Measurements from ENCODE around the gene GNL3L.
"Not testable (repeated sequence)": the region's sequence is repeated elsewhere in the genome, so short reads cannot be mapped to it uniquely, and the experiment has no call there.

Gene GNL3L, protein sequence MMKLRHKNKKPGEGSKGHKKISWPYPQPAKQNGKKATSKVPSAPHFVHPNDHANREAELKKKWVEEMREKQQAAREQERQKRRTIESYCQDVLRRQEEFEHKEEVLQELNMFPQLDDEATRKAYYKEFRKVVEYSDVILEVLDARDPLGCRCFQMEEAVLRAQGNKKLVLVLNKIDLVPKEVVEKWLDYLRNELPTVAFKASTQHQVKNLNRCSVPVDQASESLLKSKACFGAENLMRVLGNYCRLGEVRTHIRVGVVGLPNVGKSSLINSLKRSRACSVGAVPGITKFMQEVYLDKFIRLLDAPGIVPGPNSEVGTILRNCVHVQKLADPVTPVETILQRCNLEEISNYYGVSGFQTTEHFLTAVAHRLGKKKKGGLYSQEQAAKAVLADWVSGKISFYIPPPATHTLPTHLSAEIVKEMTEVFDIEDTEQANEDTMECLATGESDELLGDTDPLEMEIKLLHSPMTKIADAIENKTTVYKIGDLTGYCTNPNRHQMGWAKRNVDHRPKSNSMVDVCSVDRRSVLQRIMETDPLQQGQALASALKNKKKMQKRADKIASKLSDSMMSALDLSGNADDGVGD

DNA sequence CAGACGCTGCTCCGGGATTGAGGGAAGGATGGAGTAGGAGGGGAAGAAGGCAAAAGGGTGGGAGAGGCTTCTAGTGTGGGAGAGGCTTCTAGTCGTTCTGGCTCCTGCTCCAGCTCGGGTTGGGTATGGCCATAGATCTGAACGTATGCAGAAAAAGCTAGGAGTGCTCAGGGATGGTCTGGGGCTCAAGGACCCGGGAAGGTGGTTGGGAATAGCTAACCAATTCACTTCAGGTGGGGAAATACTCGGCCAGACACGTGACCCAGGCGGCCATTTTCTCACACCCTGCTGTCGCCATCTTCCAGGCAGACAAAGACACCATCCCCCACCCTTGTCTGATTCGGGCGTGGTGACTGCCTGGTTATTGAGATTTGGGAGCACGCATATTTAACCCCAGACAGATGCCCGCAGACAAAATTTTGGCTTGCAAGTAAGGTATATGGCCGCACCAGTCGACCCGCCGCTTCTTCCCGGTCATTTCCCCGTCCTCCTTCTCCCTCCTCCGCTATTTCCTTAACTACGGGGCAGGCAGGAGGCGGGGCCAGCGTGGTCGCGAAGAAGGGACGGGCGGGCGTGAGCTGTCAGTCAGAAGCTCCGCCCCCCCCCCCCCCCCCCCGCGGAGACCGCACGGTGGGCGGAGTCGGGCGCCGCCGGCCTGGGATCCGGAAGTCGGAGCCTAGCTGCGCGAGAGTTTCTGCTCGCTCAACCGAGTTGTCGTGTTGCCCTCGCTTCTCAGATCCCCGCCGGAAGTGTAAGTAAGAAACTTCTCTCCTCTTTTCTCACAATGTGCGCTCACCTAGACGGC lies at the start of gene GNL3L:
Gene GNL3L, plus strand, starts transcription at position 668 of the 805 bp plus-strand sequence. CDS start 2,348 bp downstream, outside the sequence.
- Mint-ChIP-seq H3K9me3 (peaks cover 9 to 11% of the 10 kb centered on the region in 2 donors), H3K27ac (peak within 1 kb of the TSS; percentile 97 to 98), H3K4me3 (peak within 1 kb of the TSS; percentile 89), H3K27me3 (no peaks in the 10 kb centered on the region), H3K4me1 (peaks cover 30% of the 10 kb centered on the region)
- peak; percentile 93 for ATAC-seq
- DNase-seq = peak; percentile 68 to 82

DNA sequence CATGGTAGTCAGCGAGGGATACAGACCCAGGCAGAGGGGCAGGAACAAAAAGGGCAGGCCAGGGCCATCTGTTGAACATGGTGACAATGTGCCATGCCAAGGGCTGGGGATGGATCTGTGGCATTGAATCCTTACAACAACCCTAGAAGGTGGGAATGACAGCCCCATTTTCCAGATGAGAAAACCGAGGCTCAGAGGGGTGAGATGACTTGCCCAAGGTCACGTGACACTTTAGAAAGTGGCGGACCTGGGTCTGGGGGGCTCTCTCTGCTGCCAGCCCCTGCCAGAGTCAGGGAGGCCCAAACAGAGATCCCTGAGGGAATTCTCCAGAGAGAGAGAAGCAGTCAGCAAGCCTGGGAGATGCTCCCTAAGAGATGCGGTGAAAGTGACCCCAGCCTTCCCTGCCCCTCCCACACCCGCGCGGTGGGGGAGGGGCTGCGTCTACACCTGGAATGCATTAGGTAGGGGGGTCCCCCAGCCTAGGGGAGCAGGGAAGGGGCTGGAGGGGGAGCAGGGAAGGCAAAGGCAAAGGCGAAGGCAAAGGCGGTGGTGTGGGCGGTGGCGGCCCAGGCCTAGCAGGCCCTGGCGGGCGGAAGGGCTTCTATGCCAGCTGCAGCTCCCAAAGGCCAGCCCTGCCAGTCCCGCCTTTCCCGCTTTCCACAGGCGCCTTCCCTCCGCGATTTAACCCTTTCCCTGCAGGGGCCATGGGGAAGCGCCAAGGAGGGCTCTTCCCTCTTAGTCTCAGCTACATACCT lies 47.0 kb upstream of the GNL3L start:
- ATAC-seq = no peak
- no peak for DNase-seq

DNA sequence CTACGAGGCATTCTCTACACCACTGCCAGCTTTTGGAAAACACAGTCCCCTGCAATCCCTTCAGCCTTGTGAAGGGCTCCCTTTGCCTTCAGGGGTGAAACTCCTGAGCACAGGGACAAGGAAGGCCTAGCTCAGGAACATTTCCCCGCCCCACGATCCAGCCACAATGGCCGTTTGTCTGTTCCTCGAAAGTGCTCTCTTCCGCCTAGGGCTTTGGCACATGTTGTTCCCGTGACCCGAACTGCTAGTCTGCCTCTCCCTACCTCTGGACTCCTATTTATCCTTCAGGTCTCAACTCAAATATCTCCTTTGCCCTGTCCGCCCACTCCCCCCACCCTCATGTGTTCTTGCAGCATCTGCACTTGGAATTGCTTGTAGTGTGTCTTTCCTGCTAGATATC lies 46.1 kb upstream of the GNL3L start:
- ATAC-seq = no peak
- no peaks in the 10 kb centered on the region for H3K4me1 Mint-ChIP-seq
- H3K27ac Mint-ChIP-seq = no peak overlapping the region
- H3K9me3 Mint-ChIP-seq = no peaks in the 10 kb centered on the region
- H3K27me3 Mint-ChIP-seq = no peaks in the 10 kb centered on the region
- H3K4me3 Mint-ChIP-seq = no peak overlapping the region
- DNase-seq = no peak

More for the DNA sequence above, 47.0 kb upstream of the GNL3L start:
- no peaks in the 10 kb centered on the region for H3K4me1 Mint-ChIP-seq
- no peak overlapping the region for H3K27ac Mint-ChIP-seq
- H3K4me3 Mint-ChIP-seq = no peak overlapping the region
- H3K9me3 Mint-ChIP-seq = no peaks in the 10 kb centered on the region
- no peaks in the 10 kb centered on the region for H3K27me3 Mint-ChIP-seq

DNA sequence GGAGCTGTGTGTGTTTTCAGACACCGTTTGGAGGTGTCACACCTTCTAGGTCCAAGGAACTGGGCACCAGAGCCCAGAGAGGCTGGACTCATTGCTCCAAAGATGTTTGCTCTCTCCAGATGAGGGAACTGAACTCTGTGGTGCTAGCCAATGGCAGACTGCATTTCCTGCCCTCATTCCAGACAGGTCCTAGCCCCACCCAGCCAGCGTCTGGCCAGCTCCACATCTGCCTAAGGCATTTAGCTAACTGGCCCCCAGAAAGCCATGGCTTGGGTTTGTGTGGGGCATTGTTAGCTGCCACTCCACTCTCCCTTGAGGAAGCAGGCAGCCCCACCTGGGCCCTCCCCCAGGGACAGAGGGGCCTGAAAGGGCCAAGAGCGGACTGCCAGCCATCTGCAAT lies 45.4 kb upstream of the GNL3L start:
- Mint-ChIP-seq H3K9me3 (no peaks in the 10 kb centered on the region), H3K27ac (no peak overlapping the region), H3K27me3 (no peaks in the 10 kb centered on the region), H3K4me1 (no peaks in the 10 kb centered on the region), H3K4me3 (no peak overlapping the region)
- DNase-seq (no peak), ATAC-seq (no peak)

DNA sequence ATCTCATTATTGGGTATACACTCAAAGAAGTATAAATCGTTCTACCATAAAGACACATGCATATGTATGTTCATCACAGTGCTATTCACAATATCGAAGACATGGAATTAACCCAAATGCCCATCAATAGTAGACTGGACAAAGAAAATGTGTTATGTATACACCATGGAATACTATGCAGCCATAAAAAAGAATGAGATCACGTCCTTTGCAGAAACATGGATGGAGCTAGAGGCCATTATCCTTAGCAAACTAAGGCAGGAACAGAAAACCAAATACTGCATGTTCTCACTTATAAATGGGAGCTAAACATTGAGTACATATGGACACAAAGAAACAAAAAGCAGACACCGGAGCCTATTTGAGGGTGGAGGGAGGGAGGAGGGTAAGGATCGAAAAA lies 40.2 kb upstream of the GNL3L start:
- DNase-seq, H3K9me3 Mint-ChIP-seq, H3K27ac Mint-ChIP-seq, ATAC-seq, H3K4me3 Mint-ChIP-seq, H3K4me1 Mint-ChIP-seq: not testable (repeated sequence)
- peaks cover 15% of the 10 kb centered on the region for H3K27me3 Mint-ChIP-seq

DNA sequence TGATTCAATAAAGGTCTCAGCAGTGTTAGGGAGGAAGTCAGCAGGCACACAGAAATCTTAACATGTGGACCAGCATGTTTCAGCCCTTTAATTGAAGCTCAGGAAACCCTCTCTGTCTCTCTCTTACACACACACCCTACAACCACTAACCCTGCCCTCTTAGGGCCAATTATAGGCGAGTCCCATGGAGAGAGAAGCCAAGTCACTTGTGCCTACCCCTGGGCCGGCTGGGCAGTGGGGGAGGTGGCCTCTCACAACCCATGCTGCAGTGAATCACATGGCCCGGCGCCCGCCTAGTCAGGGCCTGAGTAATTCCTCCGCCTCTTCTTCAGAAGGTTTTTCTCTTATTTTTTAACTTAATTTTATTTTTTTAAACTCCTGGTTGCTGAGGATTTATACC lies 37.7 kb upstream of the GNL3L start:
- DNase-seq (no peak), ATAC-seq (no peak)
- H3K9me3 Mint-ChIP-seq = no peaks in the 10 kb centered on the region
- H3K4me3 Mint-ChIP-seq = no peak overlapping the region
- peaks cover 29% of the 10 kb centered on the region for H3K27me3 Mint-ChIP-seq
- peaks cover 9% of the 10 kb centered on the region for H3K4me1 Mint-ChIP-seq
- no peak overlapping the region for H3K27ac Mint-ChIP-seq

DNA sequence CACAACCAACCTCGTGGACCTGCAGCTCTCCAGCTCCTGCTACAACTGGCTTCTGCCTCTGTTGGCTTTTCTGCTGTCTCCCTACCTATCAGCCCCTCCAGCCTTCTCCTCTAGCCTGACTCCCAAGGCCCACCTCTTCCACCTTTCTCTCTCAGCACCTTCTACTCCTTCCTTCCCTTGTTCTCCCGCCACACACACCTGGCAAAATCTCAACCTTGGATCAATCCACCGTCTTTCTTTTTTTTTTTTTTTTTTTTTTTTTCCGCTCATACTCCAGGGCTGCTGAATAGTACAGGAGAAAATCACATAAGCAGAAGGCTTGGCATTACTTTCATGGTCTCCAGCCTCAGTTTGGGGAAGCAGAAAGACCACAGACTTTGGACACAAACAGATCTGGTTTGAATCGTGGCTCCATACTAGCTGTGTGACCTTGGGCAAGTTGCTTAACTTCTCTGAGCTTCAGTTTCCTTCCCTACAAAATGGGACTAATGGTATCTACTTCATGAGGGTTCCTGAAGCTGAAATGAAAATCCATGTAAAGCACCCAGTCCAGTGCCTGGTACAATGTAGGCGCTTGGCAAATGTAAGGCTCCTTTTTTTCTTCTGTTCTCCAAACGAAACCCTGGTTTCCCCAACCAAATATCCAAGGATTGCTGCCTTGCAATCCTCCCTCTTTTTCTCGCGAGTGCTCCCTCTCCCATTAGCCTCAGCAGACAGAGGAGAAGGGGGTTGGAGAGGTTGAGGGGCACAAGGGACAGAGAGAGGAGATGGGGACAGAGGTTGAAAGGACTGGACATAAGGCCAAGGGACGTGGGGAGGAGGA lies 35.6 kb upstream of the GNL3L start:
- Mint-ChIP-seq H3K27me3 (peaks cover 39% of the 10 kb centered on the region), H3K4me3 (peak overlapping the region; percentile 33 to 68), H3K27ac (peak overlapping the region in 1 of 2 donors; percentile 58)

DNA sequence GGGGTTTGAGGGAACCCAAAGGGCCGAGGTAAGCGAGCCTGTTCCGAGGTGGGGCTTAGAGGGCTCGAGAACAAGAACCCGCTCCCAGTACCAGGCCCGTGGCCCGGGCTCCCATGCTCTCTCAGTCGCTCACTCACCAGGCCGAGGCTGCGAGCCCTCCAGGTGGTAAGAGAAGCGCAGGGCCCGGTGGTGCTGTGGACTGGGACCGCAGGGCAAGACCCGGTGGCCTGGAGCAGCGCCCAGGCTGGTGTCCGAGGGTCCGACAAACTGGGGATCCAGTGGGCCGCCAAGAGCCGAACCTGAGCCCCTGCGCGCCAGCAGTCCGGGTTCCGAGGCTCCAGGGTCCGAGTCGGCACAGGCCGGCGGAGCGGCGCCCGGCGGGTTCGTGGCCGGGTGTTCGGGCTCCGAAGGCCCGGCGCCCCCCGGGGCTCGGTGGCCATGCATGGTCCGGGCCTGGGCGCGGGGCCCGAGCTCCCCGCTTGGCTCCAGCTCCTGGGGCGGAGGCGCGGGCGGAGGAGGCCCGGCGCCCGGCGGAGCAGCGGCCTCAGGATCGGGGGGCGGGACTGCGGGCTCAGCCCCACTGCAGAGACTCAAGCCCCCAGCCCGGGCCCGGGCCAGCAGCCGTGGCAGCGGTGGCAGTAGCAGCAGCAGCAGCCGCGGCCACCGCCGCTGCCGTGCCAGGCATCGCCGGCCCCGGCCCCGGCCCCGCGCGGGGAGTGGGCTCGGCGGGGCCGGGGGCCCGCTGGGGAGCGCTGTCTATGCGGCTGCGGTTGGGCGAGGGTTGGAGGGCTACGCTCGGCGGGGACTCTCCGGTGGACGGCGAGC lies 34.8 kb upstream of the GNL3L start:
- H3K27ac Mint-ChIP-seq = no peak overlapping the region
- peaks cover 43% of the 10 kb centered on the region for H3K27me3 Mint-ChIP-seq
- peak overlapping the region; percentile 63 to 68 for H3K4me3 Mint-ChIP-seq
- H3K9me3 Mint-ChIP-seq = no peaks in the 10 kb centered on the region
- H3K4me1 Mint-ChIP-seq = peaks cover 9% of the 10 kb centered on the region
- ATAC-seq (peak; percentile 53), DNase-seq (peak in 1 of 2 donors; percentile 1)

More for the DNA sequence above, 35.6 kb upstream of the GNL3L start:
- no peak for ATAC-seq
- H3K9me3 Mint-ChIP-seq = no peaks in the 10 kb centered on the region
- DNase-seq = no peak
- H3K4me1 Mint-ChIP-seq = peaks cover 9% of the 10 kb centered on the region

DNA sequence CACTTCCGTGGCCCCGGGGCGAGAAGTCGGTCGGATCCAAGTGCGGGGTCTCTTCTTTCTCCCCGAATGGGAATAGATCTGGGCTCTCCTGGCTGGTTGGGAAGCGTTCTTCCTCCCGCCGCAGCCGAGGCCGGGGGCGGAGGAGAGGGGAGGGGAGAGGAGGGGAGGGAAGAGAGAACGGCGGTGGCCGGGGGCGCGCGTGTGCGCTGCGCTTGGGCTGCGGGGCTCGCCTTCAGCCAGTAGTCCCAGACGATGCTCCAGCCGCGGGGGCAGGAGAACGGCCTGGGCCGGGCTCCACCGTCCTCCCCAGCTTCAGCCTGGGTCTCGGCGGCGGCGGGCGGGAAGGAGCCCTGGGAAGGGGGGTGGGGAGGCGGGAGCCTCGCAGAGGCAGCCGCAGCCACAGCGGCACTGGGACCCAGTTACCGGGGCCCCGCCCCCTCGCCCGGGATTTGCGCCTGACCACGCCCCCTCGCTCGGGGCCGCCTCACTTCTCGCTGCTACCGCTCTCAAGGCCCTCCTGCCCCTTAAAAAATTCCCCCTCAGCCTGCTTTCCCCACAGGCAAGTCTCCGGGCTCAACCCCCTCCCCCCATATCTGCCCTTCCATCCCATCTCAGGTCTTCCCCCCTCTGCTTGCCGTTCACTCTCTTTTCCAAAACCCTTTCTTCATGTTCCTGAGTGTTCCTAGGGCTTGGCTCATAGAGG lies 34.1 kb upstream of the GNL3L start, which contains the start of gene FGD1:
Gene FGD1, minus strand, starts transcription at position 421 of the 703 bp plus-strand sequence. CDS start 802 bp downstream, outside the sequence.
- DNase-seq = peak; percentile 3 to 19
- peak; percentile 76 for ATAC-seq
- H3K4me3 Mint-ChIP-seq = peak within 1 kb of the TSS; percentile 68 to 76
- H3K27ac Mint-ChIP-seq = peak within 1 kb of the TSS in 1 of 2 donors; percentile 60
- H3K4me1 Mint-ChIP-seq = peaks cover 9% of the 10 kb centered on the region
- H3K27me3 Mint-ChIP-seq = peaks cover 47% of the 10 kb centered on the region
- H3K9me3 Mint-ChIP-seq = no peaks in the 10 kb centered on the region

DNA sequence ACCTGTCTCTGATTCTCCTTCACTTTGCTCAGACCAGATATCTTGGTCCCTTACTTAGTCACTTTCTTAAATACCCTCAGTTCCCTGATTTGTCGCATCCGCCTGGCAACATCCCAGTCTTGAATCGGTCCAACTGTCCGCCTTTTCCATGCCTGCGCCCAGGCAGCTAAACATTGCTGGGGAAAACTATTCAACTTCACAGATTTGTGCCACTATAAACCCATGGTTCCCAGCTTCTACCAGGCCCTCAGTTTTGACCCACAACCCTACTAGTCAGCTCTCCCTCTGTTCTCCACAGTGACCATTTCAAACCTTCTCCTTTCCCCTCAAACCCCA lies 33.5 kb upstream of the GNL3L start:
- Mint-ChIP-seq H3K4me1 (peaks cover 9% of the 10 kb centered on the region), H3K4me3 (peak overlapping the region; percentile 64 to 76), H3K9me3 (no peaks in the 10 kb centered on the region), H3K27me3 (peaks cover 47% of the 10 kb centered on the region), H3K27ac (peak overlapping the region in 1 of 2 donors; percentile 60)
- DNase-seq (no peak), ATAC-seq (no peak)

DNA sequence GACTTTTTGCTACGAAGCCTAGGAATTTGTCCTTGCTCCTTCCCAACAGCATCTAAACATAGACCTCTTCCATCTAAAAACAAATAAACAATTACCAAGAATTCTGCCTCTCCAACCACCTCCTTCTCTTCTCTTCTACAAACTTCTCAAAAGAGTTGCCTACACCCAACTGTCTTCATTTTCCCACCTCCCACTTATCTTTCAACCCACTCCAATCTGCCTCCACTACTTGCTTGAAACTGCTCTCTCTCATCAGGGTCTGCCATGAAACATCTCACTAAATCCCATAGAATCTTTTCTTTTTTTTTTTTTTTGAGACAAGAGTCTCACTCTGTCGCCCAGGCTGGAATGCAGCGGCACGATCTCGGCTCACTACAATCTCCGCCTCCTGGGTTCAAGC lies 33.1 kb upstream of the GNL3L start:
- DNase-seq = no peak
- Mint-ChIP-seq H3K4me1 (peaks cover 9% of the 10 kb centered on the region), H3K4me3 (peak overlapping the region; percentile 64 to 76), H3K27me3 (peaks cover 47% of the 10 kb centered on the region), H3K9me3 (no peaks in the 10 kb centered on the region), H3K27ac (no peak overlapping the region)
- ATAC-seq = no peak

DNA sequence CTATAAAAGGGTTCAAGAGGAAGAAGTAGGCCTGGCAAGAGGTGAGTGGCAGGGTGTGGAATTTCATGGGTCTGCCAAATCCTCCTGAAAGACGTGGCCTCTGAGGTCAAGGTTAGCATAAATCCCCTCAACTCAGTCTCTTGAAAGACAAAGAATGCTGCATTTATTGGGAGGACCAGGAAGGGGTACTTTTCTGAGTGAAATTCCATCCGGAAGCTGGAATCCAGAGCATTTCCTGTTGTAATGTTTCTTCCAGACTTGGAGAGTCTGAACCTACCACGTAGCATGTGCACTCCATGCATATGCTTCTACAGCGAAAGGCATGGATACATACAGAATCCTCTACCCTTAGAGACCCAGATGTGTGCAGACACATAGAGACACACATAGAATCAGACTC lies 20.6 kb upstream of the GNL3L start:
- Mint-ChIP-seq H3K4me1 (no peaks in the 10 kb centered on the region), H3K4me3 (no peak overlapping the region), H3K27me3 (no peaks in the 10 kb centered on the region), H3K27ac (peak overlapping the region in 1 of 2 donors; percentile 72), H3K9me3 (peaks cover 0 to 3% of the 10 kb centered on the region in 2 donors)
- DNase-seq (no peak), ATAC-seq (no peak)

DNA sequence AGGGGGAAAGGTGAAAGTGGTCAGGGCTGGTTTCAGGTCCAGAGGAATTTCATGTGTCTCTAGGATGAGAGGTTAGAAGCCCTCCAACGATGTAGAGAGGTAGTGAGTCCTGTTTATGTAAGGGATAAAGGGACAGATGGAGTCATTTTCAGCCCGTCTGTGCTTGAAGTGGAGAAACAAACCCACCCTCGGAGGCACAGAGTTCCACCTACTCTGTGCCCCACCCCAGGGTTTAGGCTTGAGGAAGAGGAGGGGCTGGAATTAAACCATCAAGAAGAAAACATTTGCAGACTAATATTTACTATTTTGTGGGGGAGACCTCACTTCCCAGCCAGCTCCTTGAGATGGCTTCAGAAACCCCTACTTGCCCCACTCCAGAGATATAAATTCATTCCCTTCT lies 868 bp upstream of the GNL3L start:
- ATAC-seq (no peak), DNase-seq (no peak)
- Mint-ChIP-seq H3K9me3 (peaks cover 9 to 11% of the 10 kb centered on the region in 2 donors), H3K27me3 (no peaks in the 10 kb centered on the region), H3K4me3 (peak overlapping the region; percentile 73 to 89), H3K27ac (peak overlapping the region; percentile 82 to 86), H3K4me1 (peaks cover 24% of the 10 kb centered on the region)
